Astrocyte (in vitro differentiated cells and primary cell): Measurements from ENCODE around the gene PCDH8. TPM values are rescaled to one million over a fixed set of nuclear protein-coding genes. Genes with fewer than 3 reads are reported as not detected.

ENCODE experiments used
- DNase-seq: peaks from one replicate; pipeline ENCODE4 v3.0.0-alpha.2; 2010; ENCODE audit warnings: low read depth
- FAIRE-seq: peaks from 2 replicates; lab custom pipeline; 2011; peaks lifted over from hg19 to GRCh38; lab: Jason Lieb, UNC
- H2AFZ ChIP-seq: 2 replicates; pipeline ENCODE4 v1.6.0; 2012; ENCODE audit warnings: low read depth, low read length, inconsistent platforms
- H3K27ac ChIP-seq: 2 replicates; pipeline ENCODE4 v1.5.1; 2011; ENCODE audit warnings: low read depth, low read length, inconsistent platforms
- H3K27me3 ChIP-seq: 2 replicates; pipeline ENCODE4 v1.6.0; 2011; ENCODE audit warnings: low read length, inconsistent platforms; ENCODE audit not compliant: insufficient read depth
- H3K36me3 ChIP-seq: 2 replicates; pipeline ENCODE4 v1.5.1; 2011; ENCODE audit warnings: low read length, inconsistent platforms; ENCODE audit not compliant: insufficient read depth
- H3K4me1 ChIP-seq: 2 replicates; pipeline ENCODE4 v1.5.1; 2011; ENCODE audit warnings: low read length, inconsistent platforms; ENCODE audit not compliant: insufficient read depth
- H3K4me2 ChIP-seq: 2 replicates; pipeline ENCODE4 v1.6.0; 2012; ENCODE audit warnings: low read length, inconsistent platforms
- H3K4me3 ChIP-seq: 2 replicates; pipeline ENCODE4 v1.5.1; 2011; ENCODE audit warnings: low read depth, mild to moderate bottlenecking, low read length, inconsistent platforms; ENCODE audit not compliant: insufficient read depth
- H3K79me2 ChIP-seq: 2 replicates; pipeline ENCODE4 v1.6.0; 2012; ENCODE audit warnings: mild to moderate bottlenecking, low read length, inconsistent platforms; ENCODE audit not compliant: insufficient read depth
- H3K9ac ChIP-seq: 2 replicates; pipeline ENCODE4 v1.6.0; 2012; ENCODE audit warnings: mild to moderate bottlenecking, low read length, inconsistent platforms
- H3K9me3 ChIP-seq: 2 replicates; pipeline ENCODE4 v1.5.1; 2012; ENCODE audit warnings: low read depth, mild to moderate bottlenecking, low read length, inconsistent platforms; ENCODE audit not compliant: insufficient read depth
- H4K20me1 ChIP-seq: 2 replicates; pipeline ENCODE4 v1.6.0; 2012; ENCODE audit warnings: low read length, inconsistent platforms; ENCODE audit not compliant: insufficient read depth
- H3K27ac Mint-ChIP-seq: one replicate; pipeline ENCODE4 v1.8.0; 2021; ENCODE audit warnings: mild to moderate bottlenecking, mixed read lengths; ENCODE audit not compliant: unreplicated experiment
- H3K27me3 Mint-ChIP-seq: one replicate; pipeline ENCODE4 v1.8.0; 2021; ENCODE audit warnings: low read depth, mixed read lengths; ENCODE audit not compliant: unreplicated experiment
- H3K36me3 Mint-ChIP-seq: one replicate; pipeline ENCODE4 v1.8.0; 2021; ENCODE audit warnings: low read depth, mixed read lengths; ENCODE audit not compliant: unreplicated experiment
- H3K4me1 Mint-ChIP-seq: one replicate; pipeline ENCODE4 v1.8.0; 2021; ENCODE audit warnings: low read depth, mixed read lengths; ENCODE audit not compliant: unreplicated experiment
- H3K4me3 Mint-ChIP-seq: one replicate; pipeline ENCODE4 v1.8.0; 2021; ENCODE audit warnings: mild to moderate bottlenecking, moderate library complexity, mixed read lengths; ENCODE audit not compliant: unreplicated experiment
- H3K9me3 Mint-ChIP-seq: one replicate; pipeline ENCODE4 v1.8.0; 2021; ENCODE audit warnings: mild to moderate bottlenecking, mixed read lengths; ENCODE audit not compliant: unreplicated experiment
- CTCF ChIP-seq: IDR thresholded peaks from 2 replicates; pipeline ENCODE4 v1.5.1; 2011; ENCODE audit warnings: low read depth, mild to moderate bottlenecking, inconsistent platforms, low read length, moderate library complexity; ENCODE audit not compliant: insufficient read depth
- EZH2 ChIP-seq: IDR thresholded peaks from 2 replicates; pipeline ENCODE4 v1.6.1; 2012; ENCODE audit warnings: mild to moderate bottlenecking, low read length, inconsistent platforms; ENCODE audit not compliant: insufficient read depth
- total RNA-seq: library from RNA; stranded (reverse); gene quantifications from 2 replicates; pipeline ENCODE4 v1.2.1, GENCODE V29; 2021

PCDH8 gene
- total RNA-seq, 1 donor from 2014 or later: 1.9 TPM

- Mint-ChIP-seq H3K4me3 (peak overlapping the region; percentile 92), H3K36me3 (peaks cover 2% of the 10 kb centered on the region), H3K27me3 (peaks cover 34% of the 10 kb centered on the region), H3K27ac (peak overlapping the region; percentile 63), H3K9me3 (peaks cover 26% of the 10 kb centered on the region), H3K4me1 (peaks cover 4% of the 10 kb centered on the region)
- Histone ChIP-seq H3K4me2 (peak overlapping the region; percentile 98), H3K9ac (no peak overlapping the region), H3K36me3 (no peaks in the 10 kb centered on the region), H3K27ac (no peak overlapping the region), H3K79me2 (no peaks in the 10 kb centered on the region), H2AFZ (peak overlapping the region; percentile 92), H3K4me3 (peak overlapping the region; percentile 58), H3K9me3 (peaks cover 7% of the 10 kb centered on the region), H3K4me1 (peaks cover 14% of the 10 kb centered on the region), H4K20me1 (no peaks in the 10 kb centered on the region), H3K27me3 (peaks cover 38% of the 10 kb centered on the region)
- FAIRE-seq (no peak), DNase-seq (no peak)
- TF ChIP-seq CTCF (no peak), EZH2 (no peak)
These were observed 2.9 kb upstream of the PCDH8 start for GRCh38 chr13:52851137-52851962.

GRCh38 chr13:52850396-52851136 is 2.1 kb upstream of the PCDH8 start:
- Histone ChIP-seq H3K4me1 (peaks cover 14% of the 10 kb centered on the region), H2AFZ (peak overlapping the region; percentile 92), H3K4me3 (peak overlapping the region; percentile 58), H3K9ac (no peak overlapping the region), H3K4me2 (peak overlapping the region; percentile 98), H3K27ac (no peak overlapping the region), H3K79me2 (no peaks in the 10 kb centered on the region), H3K27me3 (peaks cover 38% of the 10 kb centered on the region), H3K9me3 (peaks cover 7% of the 10 kb centered on the region), H4K20me1 (no peaks in the 10 kb centered on the region), H3K36me3 (no peaks in the 10 kb centered on the region)
- Mint-ChIP-seq H3K36me3 (peaks cover 2% of the 10 kb centered on the region), H3K27ac (peak overlapping the region; percentile 50), H3K27me3 (peaks cover 34% of the 10 kb centered on the region), H3K4me3 (peak overlapping the region; percentile 92), H3K9me3 (peaks cover 26% of the 10 kb centered on the region), H3K4me1 (peaks cover 4% of the 10 kb centered on the region)
- DNase-seq: peak; percentile 4
- TF ChIP-seq CTCF (no peak), EZH2 (peak; percentile 43)
- no peak for FAIRE-seq
